ENCODE measurements around the gene EYA2.

EYA2 gene

DNA sequence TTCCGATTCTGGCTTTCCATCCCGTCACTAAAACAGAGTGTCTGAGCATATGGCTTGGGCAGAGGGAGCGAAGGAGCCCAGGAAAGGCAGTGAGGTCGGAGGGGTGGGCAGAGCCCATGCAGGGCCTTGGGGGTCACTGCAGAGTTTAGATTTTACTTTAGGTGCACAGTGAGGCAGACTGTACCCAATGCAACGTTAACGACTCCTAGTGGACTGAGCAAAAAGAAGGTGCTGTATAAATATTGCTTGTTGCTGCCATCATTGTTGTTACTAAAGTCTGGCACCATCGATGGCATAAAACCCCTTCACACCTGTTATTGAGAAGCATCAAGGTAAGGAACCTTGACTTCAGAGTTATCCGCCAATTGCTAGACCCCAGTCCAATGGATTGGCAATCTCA lies 119.0 kb downstream of the EYA2 start:
- no peak for DNase-seq

DNA sequence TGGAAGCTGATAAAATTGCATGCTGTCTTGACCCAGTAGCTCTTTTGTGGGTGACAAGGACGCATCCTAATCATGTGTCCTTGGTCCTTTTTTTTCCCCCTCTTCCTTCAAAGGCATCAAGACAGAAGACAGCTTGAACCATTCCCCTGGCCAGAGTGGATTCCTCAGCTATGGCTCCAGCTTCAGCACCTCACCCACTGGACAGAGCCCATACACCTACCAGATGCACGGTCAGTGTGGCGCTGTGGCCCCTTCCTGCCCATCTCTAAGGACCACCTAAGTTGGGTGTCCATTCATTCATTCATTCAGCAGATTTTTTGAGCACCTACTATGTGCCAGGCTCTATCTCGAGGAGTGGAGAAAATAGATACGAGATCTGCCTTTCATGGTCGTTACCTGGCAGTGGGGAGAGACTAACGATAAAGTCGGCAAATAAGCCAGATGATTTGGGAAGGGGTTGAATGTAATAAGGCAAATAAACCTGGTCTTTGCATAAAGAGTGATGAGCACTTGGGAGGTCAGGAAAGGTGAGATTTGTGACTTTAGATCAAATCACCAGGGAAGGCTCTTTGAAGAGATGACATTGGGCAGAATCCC lies 121.5 kb downstream of the EYA2 start:
- no peak for DNase-seq

DNA sequence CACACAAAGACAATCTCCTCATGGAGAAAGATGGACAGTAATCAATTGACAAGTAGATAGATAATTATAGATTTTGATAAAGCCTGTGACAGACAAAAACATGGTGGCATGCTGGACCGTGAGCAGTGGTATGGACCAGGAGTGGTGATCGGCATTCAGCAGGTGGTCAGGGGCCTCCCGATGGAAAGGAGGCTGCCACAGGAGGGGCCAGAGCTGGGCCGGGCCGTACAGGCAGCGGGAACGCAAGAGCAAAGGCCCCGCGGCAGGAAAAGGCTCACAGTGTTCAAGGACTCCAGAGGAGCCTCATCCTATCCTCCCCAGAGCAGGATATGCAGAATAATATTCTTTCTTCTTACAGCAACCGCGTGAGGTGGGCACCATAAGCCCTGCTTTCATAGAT lies 123.7 kb downstream of the EYA2 start:
- DNase-seq, result no peak

DNA sequence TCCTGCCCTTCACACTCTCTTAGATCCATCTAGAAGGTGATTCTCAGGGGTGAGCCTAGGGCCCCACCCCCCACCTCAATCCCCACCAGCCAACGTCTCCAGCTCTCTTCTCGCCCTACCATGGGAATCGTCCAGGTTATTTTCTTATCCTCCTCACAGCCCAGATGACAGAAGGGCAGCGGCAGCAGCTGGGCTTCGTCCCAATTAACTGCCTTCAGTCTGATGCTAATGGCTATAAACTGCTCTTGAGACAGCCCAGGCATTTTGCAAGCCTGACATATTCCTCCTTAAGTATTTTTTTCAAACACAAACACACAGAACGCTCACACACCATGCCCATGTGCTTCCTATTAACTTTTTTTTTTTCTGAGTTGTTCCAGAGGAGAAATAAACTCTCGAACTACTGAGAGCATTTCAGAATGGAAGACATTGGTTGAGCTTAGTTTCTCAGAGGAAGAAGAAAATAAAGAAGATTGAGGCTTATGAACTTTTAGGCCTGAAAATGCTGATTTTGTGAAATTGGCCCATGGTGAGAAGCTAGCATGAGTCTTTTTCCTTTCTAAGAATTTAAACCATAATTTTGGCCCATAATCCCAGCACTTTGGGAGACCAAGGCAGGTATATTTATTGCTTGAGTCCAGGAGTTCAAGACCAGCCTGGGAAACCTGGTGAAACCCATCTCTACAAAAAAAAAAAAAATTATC lies 124.6 kb downstream of the EYA2 start:
- peak; percentile 55 for DNase-seq

DNA sequence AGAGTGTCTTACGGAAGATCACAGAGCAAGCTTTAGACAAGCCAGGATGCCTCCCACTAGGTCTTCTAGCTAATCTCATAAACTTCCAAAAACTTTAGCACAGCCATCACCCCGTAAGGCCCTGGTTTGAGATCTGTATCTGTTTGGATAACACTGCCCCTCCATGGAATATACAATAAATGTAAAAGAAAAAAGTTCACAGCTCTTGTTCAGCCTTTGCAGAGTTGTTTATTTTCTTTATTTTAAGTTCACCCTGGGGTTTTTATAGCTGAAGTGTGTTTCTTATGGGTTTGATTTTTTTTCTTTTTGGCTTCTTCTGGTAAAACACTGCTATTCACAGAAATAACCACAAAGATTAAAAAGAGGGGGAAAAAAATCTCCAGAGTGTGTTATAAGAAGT lies 125.6 kb downstream of the EYA2 start:
- no peak for DNase-seq

DNA sequence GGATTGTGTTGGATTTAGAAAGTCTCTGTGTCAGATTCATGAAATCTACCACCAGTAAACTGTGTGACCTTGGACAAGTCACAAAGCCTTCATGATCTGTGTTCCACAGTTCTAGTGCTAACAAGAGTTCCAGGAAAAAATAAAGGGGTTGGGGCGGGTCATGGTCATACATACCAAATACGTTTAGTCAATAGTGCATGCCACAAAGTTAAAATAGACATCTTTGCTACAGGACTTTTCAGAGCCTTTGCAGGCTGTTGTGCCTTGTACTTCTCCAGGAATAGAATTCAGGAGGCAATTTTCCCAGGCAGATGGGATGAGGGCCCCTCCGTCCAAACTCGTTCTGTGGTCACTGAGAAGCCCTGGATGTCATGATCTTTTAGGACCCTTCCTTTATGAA lies 127.2 kb downstream of the EYA2 start:
- no peak for DNase-seq

DNA sequence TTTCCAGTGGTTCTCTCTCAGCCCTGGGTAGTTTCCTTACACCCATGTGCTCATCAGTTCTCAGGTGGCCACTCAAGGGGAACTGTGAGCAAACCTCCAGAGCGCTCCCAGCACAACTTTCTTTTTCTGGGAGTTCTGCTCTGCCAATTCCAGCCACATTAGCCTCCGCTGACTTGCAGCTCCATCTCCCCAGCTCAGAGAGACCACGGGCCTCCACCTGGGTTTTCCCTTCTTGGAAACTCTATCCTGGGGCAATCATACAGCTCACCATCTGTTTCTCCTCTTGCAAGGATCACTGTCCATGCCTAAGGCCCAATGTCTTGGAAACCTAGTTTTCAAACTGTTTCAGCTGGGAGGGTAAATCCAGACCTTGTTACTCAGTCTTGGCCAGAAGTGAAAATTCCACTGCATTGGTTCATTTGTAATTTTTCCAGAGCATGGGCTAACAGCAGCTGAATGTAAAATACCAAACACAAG lies 129.9 kb downstream of the EYA2 start:
- DNase-seq, result peak; percentile 17

DNA sequence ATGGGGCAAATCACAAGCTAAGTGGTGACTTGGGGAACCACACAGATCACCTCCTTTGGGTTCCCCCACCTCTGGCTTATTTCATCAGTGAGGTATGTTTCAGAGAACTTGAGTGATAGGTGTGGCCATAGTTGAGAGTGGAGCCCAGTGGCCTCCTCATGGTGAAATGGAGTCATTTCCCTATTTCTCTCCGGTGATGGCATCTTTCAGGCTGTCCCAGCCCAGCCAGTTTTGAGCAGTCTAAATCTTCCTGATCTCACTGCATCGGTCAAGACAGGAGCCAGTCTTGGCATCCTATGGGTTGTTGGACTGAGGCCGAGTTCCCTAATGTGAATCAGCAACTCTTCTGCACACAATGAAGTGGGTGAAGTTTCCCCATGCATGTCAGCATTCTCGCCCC lies 132.4 kb downstream of the EYA2 start:
- no peak for DNase-seq

DNA sequence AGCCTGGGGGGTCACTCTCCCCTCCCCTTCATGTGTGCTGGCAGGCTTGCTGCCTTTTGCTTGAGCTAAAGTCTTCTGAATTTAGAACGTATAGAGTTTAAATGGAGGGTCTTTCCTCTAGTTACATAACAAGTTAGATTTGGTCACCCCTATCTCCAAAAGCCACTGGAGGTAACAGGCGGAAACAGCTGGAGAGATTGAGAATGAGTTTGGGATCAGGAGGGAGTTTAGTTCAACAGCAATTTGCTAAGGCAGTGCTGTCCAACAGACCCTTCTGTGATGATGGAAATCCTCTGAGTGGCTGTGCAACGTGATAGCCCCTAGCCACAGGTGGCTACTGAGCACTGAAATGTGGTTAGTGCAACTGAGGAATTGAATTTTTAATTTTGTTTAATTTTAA lies 132.8 kb downstream of the EYA2 start:
- no peak for DNase-seq

DNA sequence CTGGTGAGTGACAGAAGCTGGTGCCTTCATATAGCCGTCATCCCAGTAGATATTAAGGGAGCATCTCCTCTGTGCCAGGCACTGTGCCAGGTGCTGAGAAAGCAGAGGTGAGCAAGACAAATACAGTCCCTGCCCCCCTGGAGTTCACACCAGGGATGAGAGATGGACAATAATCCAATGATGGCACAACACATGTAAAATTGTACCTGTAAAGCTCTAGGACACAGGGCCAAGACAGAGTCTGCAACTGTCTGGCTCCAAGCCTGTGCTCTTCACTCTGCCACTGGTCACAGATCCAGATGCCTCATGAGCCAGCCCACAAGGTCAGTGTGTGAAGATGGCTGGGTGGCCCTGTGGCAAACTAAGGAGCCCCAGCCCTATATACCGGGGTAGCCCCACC lies 133.8 kb downstream of the EYA2 start:
- no peak for DNase-seq

DNA sequence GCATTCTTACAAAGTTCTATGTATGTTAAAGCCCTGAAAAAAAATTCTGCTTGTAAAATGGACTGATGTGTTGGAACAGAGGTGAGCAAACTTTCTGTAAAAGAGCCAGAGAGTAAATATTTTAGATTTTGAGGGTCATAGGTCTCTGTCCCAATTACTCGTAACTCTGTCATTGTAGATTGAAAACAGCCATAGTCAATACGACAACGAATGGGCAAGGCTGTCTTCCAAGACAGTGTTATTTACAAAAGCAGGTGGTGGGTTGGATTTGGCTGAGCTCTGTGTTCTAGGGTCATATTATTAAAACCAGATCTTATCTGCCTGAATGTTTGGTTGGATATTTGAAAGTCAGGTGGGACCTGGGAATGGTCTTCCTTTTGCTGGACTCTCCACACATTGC lies 135.2 kb downstream of the EYA2 start:
- DNase-seq, result no peak

DNA sequence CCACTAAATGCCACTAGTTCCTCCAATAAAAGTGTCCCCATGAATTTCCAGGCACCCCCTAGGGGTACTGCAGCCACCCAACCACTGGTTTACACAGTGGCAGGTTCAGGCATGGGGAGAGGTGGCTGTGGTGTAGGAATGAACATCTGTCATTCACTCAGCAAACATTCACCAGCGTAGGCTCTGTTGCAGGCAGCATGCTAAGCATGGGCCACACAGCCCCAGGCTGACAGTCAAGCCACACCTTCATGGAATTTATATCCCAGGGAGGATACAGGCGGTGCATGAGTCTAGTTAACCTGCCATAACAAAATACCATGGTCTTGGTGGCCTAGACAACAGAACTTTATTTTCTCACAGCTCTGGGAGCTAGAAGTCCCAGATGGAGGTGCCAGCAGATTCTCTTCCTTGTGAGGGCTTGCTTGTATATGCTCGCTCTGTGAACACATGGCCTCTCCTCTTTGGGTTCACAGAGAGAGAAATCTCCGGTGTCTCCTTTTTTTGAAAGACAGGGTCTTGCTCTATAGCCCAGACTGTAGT lies 135.7 kb downstream of the EYA2 start:
- no peak for DNase-seq

DNA sequence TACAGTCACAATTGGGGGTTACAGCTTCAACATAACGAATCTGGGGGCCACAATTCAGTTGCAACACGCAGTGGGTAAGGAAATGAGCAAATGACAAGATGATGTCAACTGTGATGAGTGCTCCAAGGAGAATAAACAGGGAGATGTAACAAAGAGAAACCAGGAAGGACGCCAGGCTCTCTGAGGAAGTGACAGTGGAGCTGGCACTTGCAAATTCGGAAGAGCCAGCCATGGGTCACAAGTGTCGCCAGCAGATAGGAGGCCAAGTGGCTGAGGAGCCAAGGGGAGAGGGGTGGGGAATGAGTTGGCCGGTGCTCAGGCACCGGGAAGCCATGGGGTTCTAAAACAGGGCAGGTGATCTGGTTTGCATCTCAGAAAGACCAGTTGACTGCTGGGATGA lies 136.4 kb downstream of the EYA2 start:
- DNase-seq, result no peak

DNA sequence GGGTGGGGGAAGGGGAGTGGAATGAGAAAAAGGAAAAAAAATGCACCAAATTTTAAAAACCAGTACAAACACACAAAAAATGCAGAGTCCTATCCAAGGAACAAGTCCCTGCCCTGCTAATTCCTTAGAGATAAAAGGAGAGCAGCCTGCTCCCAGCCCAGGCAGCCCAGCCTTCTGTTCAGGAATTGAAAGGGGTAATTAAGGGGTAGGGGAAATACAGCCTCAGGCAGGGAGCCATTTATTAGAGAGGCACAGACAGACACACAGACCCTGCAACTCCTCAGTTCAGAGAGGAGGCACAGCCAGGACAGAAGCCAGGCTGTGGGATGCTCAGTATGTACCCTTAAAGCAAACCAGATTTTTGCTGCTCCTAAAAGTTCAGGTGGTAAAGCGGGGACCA lies 137.2 kb downstream of the EYA2 start:
- no peak for DNase-seq

DNA sequence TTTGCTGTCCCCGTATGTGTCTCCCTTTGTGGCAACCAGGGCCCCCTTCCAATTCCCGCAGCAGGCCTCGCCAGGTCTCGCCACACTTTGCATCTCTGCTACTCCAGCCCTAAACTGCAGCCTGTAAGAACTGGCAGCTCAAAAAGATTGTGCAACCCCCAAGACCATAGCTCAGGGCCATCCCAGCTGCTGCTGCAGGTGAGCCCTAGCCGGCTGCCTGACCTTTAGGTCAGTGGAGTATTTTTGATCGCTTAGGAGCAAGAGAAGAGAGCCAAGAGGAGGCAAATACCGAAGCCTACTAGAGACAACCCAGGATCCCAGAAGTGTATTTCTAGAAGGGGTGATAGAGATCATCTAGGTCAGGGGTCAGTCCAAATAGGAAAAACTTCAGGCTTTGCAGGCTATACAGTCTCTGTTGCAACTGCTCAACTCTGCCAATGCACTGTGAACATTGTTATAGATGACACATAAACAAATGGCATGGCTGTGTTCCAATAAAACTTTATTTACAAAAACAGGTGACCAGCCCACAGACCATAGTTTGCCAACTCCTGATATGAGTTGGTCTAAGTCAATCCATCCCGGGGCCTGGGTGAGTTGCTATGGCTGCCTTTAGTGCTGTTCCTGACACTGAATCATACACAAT lies 138.4 kb downstream of the EYA2 start:
- DNase-seq, result no peak

DNA sequence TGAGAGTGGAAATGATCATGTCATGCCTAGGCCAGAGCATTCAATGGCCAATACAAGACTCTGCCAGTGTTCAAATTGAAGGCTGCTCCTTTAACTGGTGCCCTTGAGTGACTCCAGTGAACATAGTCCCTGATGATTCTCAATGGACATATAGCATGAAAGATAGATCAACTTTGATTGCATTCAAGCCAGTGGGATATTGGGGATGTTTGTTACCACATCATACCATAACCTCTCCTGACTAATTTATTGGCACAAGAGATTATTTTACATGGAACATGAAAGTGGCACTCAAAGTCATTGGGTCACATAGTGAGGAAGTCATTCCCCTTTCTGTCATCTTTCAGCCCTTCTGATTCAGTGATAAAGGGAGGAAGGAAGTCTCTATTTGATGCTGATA lies 139.0 kb downstream of the EYA2 start:
- no peak for DNase-seq

DNA sequence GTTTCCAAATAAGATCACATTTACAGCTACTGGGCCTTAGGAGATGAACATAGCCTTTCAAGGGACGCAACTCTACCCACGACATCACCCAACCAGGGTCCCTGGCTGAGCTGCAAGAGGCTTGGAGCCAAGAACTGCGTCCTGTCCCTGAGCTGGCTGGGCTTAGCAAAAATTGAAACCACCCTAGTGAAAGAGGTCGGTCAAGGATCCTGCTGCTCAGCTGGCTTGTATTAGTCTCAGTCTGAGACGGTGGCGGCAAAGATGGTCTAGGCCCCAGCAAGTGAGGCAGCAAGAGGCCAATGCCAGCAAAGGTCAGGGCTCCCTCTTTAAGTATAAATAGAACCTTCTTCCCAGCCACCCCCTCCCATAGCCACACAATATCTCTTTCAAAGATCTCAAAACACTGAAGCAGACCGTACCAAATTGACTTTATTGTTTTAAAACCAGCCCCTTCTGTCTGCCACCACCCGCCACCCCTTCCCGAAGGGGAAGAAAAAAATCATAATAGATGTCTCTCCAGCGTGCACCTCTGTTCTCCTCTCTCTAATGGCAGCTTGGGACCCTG lies 140.5 kb downstream of the EYA2 start:
- DNase-seq, result no peak

DNA sequence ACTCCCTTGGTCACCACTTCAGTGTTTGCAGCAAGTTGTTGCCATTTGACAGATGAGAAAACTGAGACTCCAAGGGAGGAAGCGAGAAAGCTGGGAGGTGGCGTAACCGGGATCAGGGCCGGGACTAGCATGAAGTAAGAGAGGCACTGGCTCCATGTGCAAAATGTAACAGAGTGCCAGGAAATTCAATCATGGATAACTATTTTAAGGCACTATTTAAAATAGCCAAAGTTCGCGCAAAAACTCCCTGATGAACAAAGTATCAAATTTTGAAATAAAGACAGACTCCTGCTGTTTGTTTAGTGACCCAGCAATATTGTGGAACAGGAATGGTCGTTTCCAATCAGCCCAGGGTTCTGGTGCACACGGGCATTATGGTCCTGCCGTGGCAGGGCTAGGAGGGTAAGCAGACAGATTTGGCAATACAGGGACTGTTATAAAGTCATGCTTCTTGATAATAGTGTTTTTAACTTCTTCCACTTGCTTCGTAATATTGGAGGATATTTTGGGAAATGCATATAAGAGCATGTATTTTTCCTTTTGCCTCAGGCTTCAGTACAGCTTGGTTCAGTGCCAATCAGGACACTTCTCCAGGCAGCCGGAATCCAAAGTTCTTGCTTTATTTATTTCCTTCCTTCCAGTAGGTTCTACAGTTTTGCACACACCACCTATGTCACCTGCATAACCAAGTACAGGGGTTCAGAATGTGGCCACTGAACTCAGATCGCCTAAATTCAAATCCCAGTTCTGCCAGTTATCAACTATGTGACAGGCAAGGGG lies 141.6 kb downstream of the EYA2 start:
- no peak for DNase-seq

DNA sequence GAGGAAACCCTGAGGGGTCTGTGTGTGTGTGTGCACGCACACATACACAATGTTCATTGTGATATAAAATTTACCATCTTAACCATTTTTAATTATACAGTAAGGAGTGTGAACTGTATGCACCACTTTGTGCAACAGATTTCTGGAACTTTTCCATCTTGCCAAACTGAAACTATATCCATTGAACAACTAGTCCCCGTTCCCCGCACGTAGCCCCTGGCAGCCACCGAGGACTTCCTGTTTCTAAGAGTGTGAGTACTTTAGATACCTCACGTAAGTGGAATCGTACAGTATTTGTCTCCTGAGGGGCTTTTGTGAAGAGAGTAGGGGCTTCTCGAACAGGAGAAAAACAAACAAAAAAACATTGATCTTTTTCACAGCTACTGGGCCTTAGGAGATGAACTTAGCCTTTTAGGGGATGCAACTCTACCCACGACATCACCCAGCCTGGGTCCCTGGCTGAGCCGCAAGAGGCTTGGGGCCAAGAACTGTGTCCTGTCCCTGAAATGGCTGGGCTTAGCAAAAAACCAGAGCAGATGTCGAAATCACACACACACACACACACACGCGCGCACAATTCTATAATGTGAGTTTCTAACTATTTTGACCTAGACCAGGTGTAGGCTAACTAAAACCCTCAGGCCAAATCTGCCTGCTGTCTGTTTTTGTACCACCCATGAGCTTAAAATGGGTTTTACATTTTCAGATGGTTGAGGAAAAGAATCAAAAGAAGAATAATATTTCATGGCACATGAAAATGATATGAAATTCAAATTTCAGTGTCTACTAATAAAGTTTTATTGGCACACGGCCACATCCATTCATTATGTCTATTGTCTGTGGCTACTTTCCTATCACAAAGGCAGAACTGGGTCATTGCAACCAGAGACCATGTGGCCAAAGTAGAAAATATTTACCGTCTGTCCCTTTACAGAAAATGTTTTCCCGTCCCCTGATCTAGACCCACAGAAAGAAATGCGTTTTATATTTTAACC lies 144.2 kb downstream of the EYA2 start:
- no peak for DNase-seq

DNA sequence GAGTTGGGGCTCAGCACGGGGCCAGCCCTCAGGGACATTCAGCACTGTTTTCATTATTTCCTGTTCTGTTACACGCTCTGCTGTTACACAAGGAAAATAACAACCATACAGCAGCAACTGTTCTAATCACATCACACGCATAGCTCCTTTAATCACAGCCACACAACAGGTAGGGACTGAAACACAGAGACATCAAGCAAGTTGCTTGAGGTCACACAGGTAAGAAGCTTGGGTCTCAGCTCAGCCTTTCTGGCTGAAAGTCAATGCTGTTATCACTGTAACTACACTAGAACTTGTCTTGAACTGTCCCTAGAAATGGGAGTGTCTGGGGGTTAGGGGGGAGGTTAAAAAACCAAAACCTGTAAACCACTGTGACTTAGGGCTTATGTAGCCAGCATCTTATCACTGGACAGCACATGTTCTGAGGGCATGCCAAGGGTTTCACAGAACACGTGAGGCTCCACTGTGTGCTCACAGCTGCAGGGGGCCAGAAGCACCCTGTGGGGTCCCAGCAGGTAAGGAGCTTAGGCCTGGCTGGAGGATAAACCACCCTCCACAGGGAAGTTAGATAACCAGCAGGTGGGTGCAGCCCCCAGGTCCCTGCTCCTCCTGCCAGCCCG lies 146.0 kb downstream of the EYA2 start:
- DNase-seq, result no peak

DNA sequence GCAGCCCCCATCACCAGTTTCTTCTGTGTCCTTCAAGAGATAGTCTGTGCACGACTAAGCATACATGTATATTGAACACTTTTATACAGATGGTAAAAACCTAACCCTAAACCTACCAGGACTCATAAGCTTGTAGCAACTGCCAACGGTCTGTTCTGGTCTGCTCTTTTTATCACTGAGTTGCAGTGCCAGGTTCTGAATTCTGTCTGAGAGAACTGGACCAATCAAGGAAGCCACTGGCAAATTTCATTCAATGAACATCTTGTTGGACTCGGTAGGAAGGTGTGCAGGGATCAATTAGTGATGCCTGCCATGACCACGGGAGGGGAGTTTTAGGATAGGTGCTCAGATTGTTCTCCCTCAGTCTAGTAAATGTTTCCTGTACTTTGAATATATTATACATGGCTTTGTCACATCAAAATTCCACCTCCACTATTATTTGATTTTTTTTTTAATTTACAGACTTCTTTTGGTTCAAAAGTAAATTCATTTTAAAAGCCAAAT lies 146.8 kb downstream of the EYA2 start:
- no peak for DNase-seq

Measured in DMS 273 treated with DMSO at 0.1 percent for 48 hours (cell line).